Activated CD4-positive, alpha-beta memory T cell treated with anti-CD3 and anti-CD28 coated beads for 36 hours (primary cell): ENCODE data around the gene RHOG. TPM values are rescaled to one million over a fixed set of nuclear protein-coding genes. Genes with fewer than 3 reads are reported as not detected.
A peak's percentile ranks its signal among the peaks of the same experiment; 100 is the strongest.

Source experiments
- CTCF ChIA-PET: fragments of 350-600 bp; sonication (Branson Sonifier 250); formaldehyde crosslinking; loops from one replicate; lab custom pipeline; 2021; ENCODE audit warnings: antibody characterized with exemption, inconsistent platforms; lab: Charles Lee
- POLR2A ChIA-PET: fragments of 350-600 bp; sonication (Branson Sonifier 250); formaldehyde crosslinking; loops from one replicate; lab custom pipeline; 2021; ENCODE audit warnings: antibody characterized with exemption; lab: Charles Lee
- DNase-seq: peaks from one replicate; pipeline ENCODE4 v3.0.0-alpha.2; 2020
- H3K27ac Mint-ChIP-seq: one replicate; pipeline ENCODE4 v1.8.0; 2021; ENCODE audit warnings: mixed read lengths
- H3K27me3 Mint-ChIP-seq: one replicate; pipeline ENCODE4 v1.8.0; 2021; ENCODE audit warnings: mixed read lengths
- H3K36me3 Mint-ChIP-seq: one replicate; pipeline ENCODE4 v1.8.0; 2021; ENCODE audit warnings: mixed read lengths
- H3K4me1 Mint-ChIP-seq: one replicate; pipeline ENCODE4 v1.8.0; 2021; ENCODE audit warnings: low read depth, mixed read lengths
- H3K4me3 Mint-ChIP-seq: one replicate; pipeline ENCODE4 v1.8.0; 2021; ENCODE audit warnings: mild to moderate bottlenecking, mixed read lengths
- H3K9me3 Mint-ChIP-seq: one replicate; pipeline ENCODE4 v1.8.0; 2021; ENCODE audit warnings: mixed read lengths
- intact Hi-C: fragments of 100-400 bp; cut with micrococcal nuclease; formaldehyde crosslinking; loops from one replicate; pipeline ENCODE4 v1.15.1; 2023
- total RNA-seq, 2 experiments: library from RNA; stranded (reverse); gene quantifications; one replicate each; pipeline ENCODE4 v1.2.3, GENCODE V29; 2021

The RHOG gene
- total RNA-seq, 2 experiments from 2014 or later: 181 to 186 TPM

DNA sequence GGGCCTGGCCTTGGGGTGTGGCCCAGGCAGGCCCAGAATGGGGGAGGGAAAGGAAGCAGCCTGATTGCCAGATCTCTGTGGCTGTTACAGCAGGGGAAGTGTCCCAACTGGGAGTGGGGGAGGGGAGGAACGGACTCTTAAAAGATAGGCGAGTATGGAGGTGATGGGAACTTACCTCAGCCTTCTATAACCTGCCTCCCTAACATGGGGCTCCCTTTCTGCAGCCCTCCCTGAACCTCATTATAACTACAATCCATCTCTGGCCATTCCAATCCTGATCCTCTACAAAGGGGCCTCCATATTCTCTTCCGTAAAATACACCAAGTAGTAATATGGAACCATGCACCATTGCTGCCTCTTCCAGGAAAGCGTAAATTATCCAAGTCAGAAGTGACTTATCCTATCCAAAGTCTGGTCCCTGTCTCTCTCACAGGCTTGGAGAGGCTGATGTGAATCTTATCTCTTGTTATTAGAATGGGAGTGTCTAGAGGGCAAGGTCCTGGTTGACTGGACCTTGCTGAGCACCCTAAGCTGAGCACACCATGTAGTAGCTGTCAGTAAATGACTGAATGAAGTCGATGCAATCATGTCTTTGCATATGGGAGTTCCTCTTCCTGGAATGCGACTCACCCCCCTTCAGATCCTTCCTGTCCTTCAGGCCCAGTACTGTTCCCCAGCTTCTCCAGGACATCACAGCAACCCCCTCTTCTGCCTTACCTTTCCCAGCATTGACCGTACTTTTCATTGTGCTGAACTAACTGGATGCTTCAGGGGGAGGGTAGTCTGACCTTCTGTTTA is 5.9 kb downstream of the RHOG start:
- Mint-ChIP-seq H3K9me3 (no peaks in the 10 kb centered on the region), H3K4me3 (peak overlapping the region; percentile 64), H3K36me3 (peaks cover 68% of the 10 kb centered on the region), H3K27me3 (no peaks in the 10 kb centered on the region), H3K4me1 (peaks cover 79% of the 10 kb centered on the region), H3K27ac (peak overlapping the region; percentile 92)
- intact Hi-C loops: no loop called here
- POLR2A ChIA-PET: interaction anchor here (1.0 to 1.2 kb wide), 3 partner anchors 20 to 37 kb away, joined by 3 to 6 read pairs (median 4); partner anchors contain the start of gene NUP98
- CTCF ChIA-PET: interaction anchor here (1.7 to 23.7 kb wide), 3 partner anchors 10 to 235 kb away, joined by 6 to 756 read pairs (median 245); partner anchors contain the start of gene STIM1
- DNase-seq: no peak

GRCh38 chr11:3834349-3834663 is 6.5 kb downstream of the RHOG start:
- H3K4me3 Mint-ChIP-seq: peak overlapping the region; percentile 64
- H3K9me3 Mint-ChIP-seq: no peaks in the 10 kb centered on the region
- H3K36me3 Mint-ChIP-seq: peaks cover 66% of the 10 kb centered on the region
- no peaks in the 10 kb centered on the region for H3K27me3 Mint-ChIP-seq
- H3K27ac Mint-ChIP-seq: peak overlapping the region; percentile 92
- intact Hi-C loops: no loop called here
- DNase-seq: no peak
- ChIA-PET POLR2A (no interaction called here), CTCF (interaction anchor here (1.7 to 23.7 kb wide), 3 partner anchors 9 to 236 kb away, joined by 6 to 756 read pairs (median 11); partner anchors contain the start of gene STIM1)
- H3K4me1 Mint-ChIP-seq: peaks cover 82% of the 10 kb centered on the region

DNA sequence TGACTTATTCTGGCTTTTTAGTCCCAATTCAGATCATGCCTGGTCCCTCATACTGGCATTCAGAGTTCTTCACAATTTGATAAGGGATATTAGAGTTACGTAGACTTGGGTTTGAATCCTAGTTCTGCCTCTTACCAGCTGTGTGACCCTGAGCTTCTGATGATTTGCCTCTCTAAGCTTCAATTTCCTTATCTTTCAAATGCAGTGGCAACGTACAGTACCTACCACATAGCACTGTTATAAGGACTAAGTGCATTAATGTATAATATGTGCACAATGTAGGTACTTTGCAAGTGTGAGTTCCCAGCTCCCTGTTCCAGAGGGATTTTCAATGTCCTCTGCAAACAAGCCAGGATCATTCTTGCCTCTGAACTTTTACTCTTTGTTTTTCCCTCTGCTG is 7.3 kb downstream of the RHOG start:
- no peak overlapping the region for H3K4me3 Mint-ChIP-seq
- H3K4me1 Mint-ChIP-seq: peaks cover 76% of the 10 kb centered on the region
- intact Hi-C loops: no loop called here
- no peaks in the 10 kb centered on the region for H3K27me3 Mint-ChIP-seq
- POLR2A ChIA-PET: interaction anchor here (0.6 kb wide), 1 partner anchor 262 kb away, joined by 3 read pairs; no protein-coding TSS in a partner anchor
- CTCF ChIA-PET: interaction anchor here (1.5 to 23.7 kb wide), 3 partner anchors 16 to 237 kb away, joined by 4 to 756 read pairs (median 11); partner anchors contain the start of gene STIM1
- H3K27ac Mint-ChIP-seq: peak overlapping the region; percentile 92
- peaks cover 62% of the 10 kb centered on the region for H3K36me3 Mint-ChIP-seq
- no peaks in the 10 kb centered on the region for H3K9me3 Mint-ChIP-seq
- DNase-seq: no peak

DNA sequence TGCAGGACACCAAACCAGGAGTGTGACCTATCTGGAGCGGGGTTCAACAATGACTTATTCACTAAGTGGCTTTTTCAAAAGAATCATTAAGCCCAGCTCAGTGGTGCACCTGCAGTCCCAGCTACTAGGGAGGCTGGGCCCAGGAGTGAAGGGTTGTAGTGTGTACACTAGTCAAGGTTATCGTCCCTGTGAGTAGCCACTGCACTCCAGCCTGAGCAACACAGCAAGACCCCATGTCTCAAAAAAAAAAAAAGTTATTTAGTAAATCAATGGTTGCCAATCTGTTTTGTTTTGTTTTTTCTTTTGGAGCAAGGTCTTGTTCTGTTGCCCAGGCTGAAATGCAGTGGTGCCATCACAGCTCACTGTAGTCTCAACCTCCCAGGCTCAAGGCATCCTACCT is 7.9 kb downstream of the RHOG start:
- H3K27ac Mint-ChIP-seq: peak overlapping the region; percentile 92
- H3K4me3 Mint-ChIP-seq: no peak overlapping the region
- intact Hi-C loops: no loop called here

DNA sequence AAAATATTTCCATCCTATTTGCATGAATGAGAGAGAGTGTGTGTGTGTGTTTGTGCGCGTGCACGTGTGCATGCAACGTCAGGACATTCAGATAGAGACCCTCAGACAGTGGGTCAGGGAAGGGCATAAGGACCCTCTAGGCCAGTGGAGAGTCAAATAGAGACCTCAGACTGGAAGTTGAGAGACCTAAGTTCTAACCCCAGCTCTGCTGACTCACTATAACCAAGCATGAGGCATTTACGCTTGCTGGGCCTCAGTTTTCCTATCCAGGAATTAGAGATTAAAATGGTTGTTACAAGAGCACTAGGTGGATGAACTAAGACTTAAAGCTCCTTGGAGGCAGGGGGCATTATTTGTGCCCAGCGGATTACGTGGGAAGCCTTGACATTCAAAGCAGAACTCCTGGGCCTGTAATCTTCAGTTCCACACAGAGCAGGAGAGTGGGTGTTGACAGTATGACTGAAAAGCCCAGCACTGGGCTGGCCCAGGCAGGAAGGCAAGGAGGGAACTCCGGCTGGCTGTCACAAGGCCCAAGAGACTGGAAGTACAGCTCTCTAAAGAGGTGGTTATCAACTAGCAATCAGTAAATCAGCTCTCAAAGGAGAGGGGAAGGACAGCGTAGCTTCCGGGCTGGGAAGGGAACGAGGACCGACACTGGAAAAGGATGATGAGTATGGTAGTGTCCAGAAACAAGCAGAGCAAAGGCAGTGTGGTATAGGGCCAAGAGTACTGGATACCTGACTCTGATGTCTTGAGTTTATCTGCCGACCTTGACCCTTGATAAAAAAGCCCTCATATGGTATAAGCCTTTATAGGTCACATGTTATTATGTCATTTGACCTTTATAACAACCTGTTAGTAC is 9.2 kb downstream of the RHOG start:
- Mint-ChIP-seq H3K9me3 (no peaks in the 10 kb centered on the region), H3K27ac (peak overlapping the region; percentile 92), H3K27me3 (no peaks in the 10 kb centered on the region), H3K36me3 (peaks cover 71% of the 10 kb centered on the region), H3K4me1 (peaks cover 75% of the 10 kb centered on the region), H3K4me3 (peak overlapping the region; percentile 53)
- CTCF ChIA-PET: interaction anchor here (1.5 to 2.8 kb wide), 4 partner anchors 10 to 241 kb away, joined by 4 to 21 read pairs (median 11); partner anchors contain the start of genes RHOG and STIM1
- POLR2A ChIA-PET: interaction anchor here (0.9 to 2.4 kb wide), 4 partner anchors 9 to 234 kb away, joined by 3 to 21 read pairs (median 4); partner anchors contain the start of genes PGAP2 and RHOG
- peak; percentile 33 for DNase-seq
- intact Hi-C loops: loop anchor here (1.0 kb wide), 1 partner anchor 8 kb away; no protein-coding TSS in a partner anchor

More for the DNA sequence above, 7.9 kb downstream of the RHOG start:
- DNase-seq: no peak
- ChIA-PET CTCF (interaction anchor here (0.8 to 23.7 kb wide), 5 partner anchors 8 to 237 kb away, joined by 3 to 756 read pairs (median 6); partner anchors contain the start of genes RHOG and STIM1), POLR2A (interaction anchor here (0.6 to 0.9 kb wide), 3 partner anchors 51 to 263 kb away, joined by 3 to 6 read pairs (median 3); no protein-coding TSS in a partner anchor)
- H3K36me3 Mint-ChIP-seq: peaks cover 62% of the 10 kb centered on the region
- H3K4me1 Mint-ChIP-seq: peaks cover 71% of the 10 kb centered on the region
- no peaks in the 10 kb centered on the region for H3K9me3 Mint-ChIP-seq
- no peaks in the 10 kb centered on the region for H3K27me3 Mint-ChIP-seq

DNA sequence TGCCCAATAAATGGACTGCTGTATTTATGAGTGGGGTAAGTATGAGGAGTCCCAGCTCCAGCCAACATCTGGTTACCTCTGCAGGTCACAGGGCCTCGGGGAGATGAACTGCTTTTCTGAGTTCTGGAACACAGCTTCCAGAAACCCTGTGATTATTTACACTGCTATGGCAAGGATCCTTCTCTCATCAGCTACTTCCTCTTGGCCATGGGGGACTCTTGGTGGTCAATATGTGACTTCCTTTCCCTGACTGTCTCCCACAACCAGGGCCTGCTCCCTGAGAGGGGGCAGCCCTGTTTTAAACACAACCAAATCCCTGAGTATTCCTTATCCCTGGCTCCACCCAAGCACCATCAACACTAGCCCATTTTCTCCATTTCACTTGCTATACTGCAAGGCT is 10.0 kb downstream of the RHOG start:
- Mint-ChIP-seq H3K9me3 (no peaks in the 10 kb centered on the region), H3K36me3 (peaks cover 76% of the 10 kb centered on the region), H3K27me3 (no peaks in the 10 kb centered on the region), H3K27ac (peak overlapping the region; percentile 92), H3K4me1 (peaks cover 77% of the 10 kb centered on the region), H3K4me3 (no peak overlapping the region)
- intact Hi-C loops: loop anchor here (1.0 kb wide), 1 partner anchor 9 kb away; no protein-coding TSS in a partner anchor
- DNase-seq: no peak
- CTCF ChIA-PET: interaction anchor here (2.2 to 2.8 kb wide), 3 partner anchors 11 to 242 kb away, joined by 9 to 21 read pairs (median 13); partner anchors contain the start of genes RHOG and STIM1
- POLR2A ChIA-PET: interaction anchor here (0.9 to 2.4 kb wide), 3 partner anchors 10 to 24 kb away, joined by 3 to 21 read pairs (median 4); partner anchors contain the start of genes PGAP2 and RHOG

- Mint-ChIP-seq H3K4me1 (peaks cover 73% of the 10 kb centered on the region), H3K27me3 (no peaks in the 10 kb centered on the region), H3K36me3 (peaks cover 69% of the 10 kb centered on the region), H3K4me3 (no peak overlapping the region), H3K9me3 (no peaks in the 10 kb centered on the region), H3K27ac (peak overlapping the region; percentile 92)
- intact Hi-C loops: no loop called here
- DNase-seq: no peak
- CTCF ChIA-PET: interaction anchor here (2.2 to 2.8 kb wide), 3 partner anchors 11 to 242 kb away, joined by 9 to 21 read pairs (median 13); partner anchors contain the start of genes RHOG and STIM1
- POLR2A ChIA-PET: interaction anchor here (2.4 kb wide), 1 partner anchor 11 kb away, joined by 21 read pairs; the partner anchor contains the start of gene RHOG
Observed at GRCh38 chr11:3830088-3830487, 10.7 kb downstream of the RHOG start.

GRCh38 chr11:3827434-3828186 is 13.1 kb downstream of the RHOG start:
- Mint-ChIP-seq H3K36me3 (peaks cover 52% of the 10 kb centered on the region), H3K27ac (no peak overlapping the region)
- DNase-seq: no peak

DNA sequence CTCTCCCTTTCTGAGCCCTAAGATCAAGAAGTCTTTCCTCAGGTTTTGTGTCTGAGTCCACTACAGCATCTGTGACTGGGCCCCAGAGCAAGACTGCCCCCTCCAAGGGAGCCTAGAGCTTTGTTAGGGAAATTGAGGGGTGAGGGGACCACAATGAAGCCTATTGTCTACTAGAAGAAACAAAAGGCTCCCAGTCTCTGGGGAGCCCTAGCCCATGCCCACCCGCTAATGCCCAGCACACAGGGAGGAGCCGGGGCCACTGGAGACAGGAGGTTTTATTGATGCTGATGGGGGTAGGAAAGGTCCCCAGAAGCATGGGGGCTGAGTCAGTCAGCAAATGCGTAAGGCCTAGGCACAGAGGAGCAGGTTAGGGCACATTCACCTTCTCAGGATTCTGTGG is 14.0 kb downstream of the RHOG start:
- Mint-ChIP-seq H3K4me1 (peaks cover 50% of the 10 kb centered on the region), H3K9me3 (no peaks in the 10 kb centered on the region), H3K27ac (peak overlapping the region; percentile 63), H3K27me3 (no peaks in the 10 kb centered on the region), H3K4me3 (no peak overlapping the region), H3K36me3 (peaks cover 50% of the 10 kb centered on the region)
- ChIA-PET CTCF (interaction anchor here (1.8 to 3.3 kb wide), 2 partner anchors 23 to 246 kb away, joined by 9 to 26 read pairs; no protein-coding TSS in a partner anchor), POLR2A (interaction anchor here (1.3 kb wide), 1 partner anchor 247 kb away, joined by 3 read pairs; no protein-coding TSS in a partner anchor)
- DNase-seq: no peak
- intact Hi-C loops: no loop called here

More at GRCh38 chr11:3827434-3828186, 13.1 kb downstream of the RHOG start:
- peaks cover 59% of the 10 kb centered on the region for H3K4me1 Mint-ChIP-seq
- ChIA-PET CTCF (interaction anchor here (1.6 to 3.3 kb wide), 3 partner anchors 22 to 245 kb away, joined by 6 to 26 read pairs (median 9); no protein-coding TSS in a partner anchor), POLR2A (interaction anchor here (1.3 kb wide), 1 partner anchor 246 kb away, joined by 3 read pairs; no protein-coding TSS in a partner anchor)
- no peaks in the 10 kb centered on the region for H3K9me3 Mint-ChIP-seq
- intact Hi-C loops: no loop called here
- H3K27me3 Mint-ChIP-seq: no peaks in the 10 kb centered on the region
- H3K4me3 Mint-ChIP-seq: no peak overlapping the region

- Mint-ChIP-seq H3K27ac (peak overlapping the region; percentile 63), H3K4me1 (peaks cover 39% of the 10 kb centered on the region), H3K9me3 (no peaks in the 10 kb centered on the region), H3K4me3 (no peak overlapping the region), H3K27me3 (no peaks in the 10 kb centered on the region), H3K36me3 (peaks cover 39% of the 10 kb centered on the region)
- no peak for DNase-seq
- CTCF ChIA-PET: interaction anchor here (0.9 to 3.3 kb wide), 12 partner anchors 9 to 259 kb away, joined by 3 to 26 read pairs (median 4); partner anchors contain the start of genes PGAP2 and RHOG
- intact Hi-C loops: no loop called here
- POLR2A ChIA-PET: interaction anchor here (0.6 to 1.0 kb wide), 2 partner anchors 15 to 247 kb away, joined by 3 to 6 read pairs; partner anchors contain the start of gene RHOG
Observed at GRCh38 chr11:3825473-3826154, 15.1 kb downstream of the RHOG start.
